Natural killer cell treated with Interleukin-12 subunit alpha and Interleukin-12 subunit beta and Interleukin-15 and Interleukin-18, amount 100 ng/mL, for 72 hours (primary cell): ENCODE results near the gene ZNF717. TPM values are rescaled to one million over a fixed set of nuclear protein-coding genes. Genes with fewer than 3 reads are reported as not detected.
"Not testable (repeated sequence)": the region's sequence is repeated elsewhere in the genome, so short reads cannot be mapped to it uniquely, and the experiment has no call there.

Experiments used
- ATAC-seq, 2 donors: fragments of 150-1000 bp; cut with Tn5 transposase in 1 of 2; sonication (Bioruptor Pico), chemical (Tn5 transposase) in 1 of 2; 2 replicates each; pipeline ENCODE4 v1.10.0; 2021
- DNase-seq: peaks from one replicate; pipeline ENCODE4 v3.0.0; 2022; ENCODE audit warnings: low spot score
- H3K27ac Mint-ChIP-seq, 2 donors: 1 replicate in 1 of 2; 2 replicates in 1 of 2; pipeline ENCODE4 v1.8.0; 2022; ENCODE audit warnings: mixed read lengths in 2 of 2, mild to moderate bottlenecking in 1 of 2, moderate library complexity in 1 of 2
- H3K27me3 Mint-ChIP-seq, 2 donors: 1 replicate in 1 of 2; 2 replicates in 1 of 2; pipeline ENCODE4 v1.8.0; 2022; ENCODE audit warnings: mixed read lengths in 2 of 2
- H3K36me3 Mint-ChIP-seq: one replicate; pipeline ENCODE4 v1.8.0; 2022; ENCODE audit warnings: mixed read lengths
- H3K4me1 Mint-ChIP-seq, 2 donors: 1 replicate in 1 of 2; 2 replicates in 1 of 2; pipeline ENCODE4 v1.8.0; 2022; ENCODE audit warnings: low read depth in 2 of 2, mixed read lengths in 2 of 2, mild to moderate bottlenecking in 1 of 2
- H3K4me3 Mint-ChIP-seq: one replicate; pipeline ENCODE4 v1.8.0; 2022; ENCODE audit warnings: mixed read lengths
- H3K9me3 Mint-ChIP-seq: 2 replicates; pipeline ENCODE4 v1.8.0; 2022; ENCODE audit warnings: mixed read lengths
- total RNA-seq, 2 donors: library from RNA; stranded (reverse); gene quantifications; one replicate each; pipeline ENCODE4 v1.2.3, GENCODE V29; 2022

ZNF717 gene
- total RNA-seq = 1 to 10 TPM; 7.3 to 9.6 TPM

DNA sequence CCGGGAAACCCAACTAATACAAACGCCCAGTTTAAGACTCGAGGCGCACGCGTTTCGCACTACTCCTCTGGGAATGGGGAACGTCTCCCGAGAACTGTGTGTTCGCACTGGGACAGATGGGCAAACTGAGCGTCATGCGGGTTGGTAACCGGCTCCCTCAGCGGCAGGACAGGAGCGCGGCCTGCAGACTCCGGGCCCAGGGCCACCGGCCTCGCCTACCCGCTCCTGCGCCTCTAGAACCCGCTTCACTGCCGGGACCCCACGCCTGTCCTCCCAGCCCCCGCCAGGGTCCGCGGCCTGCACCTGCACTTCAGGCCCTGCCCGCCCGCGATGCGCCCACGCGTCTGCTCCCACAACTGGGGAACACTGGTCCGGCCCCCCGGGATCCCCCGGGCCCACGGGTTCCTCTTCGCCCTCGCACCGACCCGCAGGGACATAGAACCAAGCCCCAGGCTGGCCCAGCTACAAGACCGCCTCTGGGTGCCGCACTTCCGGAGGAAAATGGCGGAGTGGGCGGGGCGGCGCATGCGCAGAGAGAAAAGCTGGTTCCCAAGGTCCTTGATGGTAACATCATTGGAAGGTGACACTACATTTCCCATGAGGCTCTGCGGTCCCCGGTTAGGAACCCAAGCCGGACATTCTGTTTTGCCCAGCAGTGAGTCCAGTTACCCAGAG lies at the start of gene ZNF717:
Gene ZNF717, minus strand, starts transcription at position 469 of the 675 bp plus-strand sequence. CDS start 2,187 bp downstream, outside the sequence.
- Mint-ChIP-seq H3K9me3 (peaks cover 17% of the 10 kb centered on the region), H3K36me3 (peaks cover 36% of the 10 kb centered on the region), H3K4me1 (peaks cover 24 to 29% of the 10 kb centered on the region in 2 donors), H3K27ac (peak within 1 kb of the TSS; percentile 75 to 89), H3K4me3 (peak within 1 kb of the TSS; percentile 80), H3K27me3 (peaks cover 9 to 11% of the 10 kb centered on the region in 2 donors)
- ATAC-seq (peak in 1 of 2 donors; percentile 62), DNase-seq (peak; percentile 93)

DNA sequence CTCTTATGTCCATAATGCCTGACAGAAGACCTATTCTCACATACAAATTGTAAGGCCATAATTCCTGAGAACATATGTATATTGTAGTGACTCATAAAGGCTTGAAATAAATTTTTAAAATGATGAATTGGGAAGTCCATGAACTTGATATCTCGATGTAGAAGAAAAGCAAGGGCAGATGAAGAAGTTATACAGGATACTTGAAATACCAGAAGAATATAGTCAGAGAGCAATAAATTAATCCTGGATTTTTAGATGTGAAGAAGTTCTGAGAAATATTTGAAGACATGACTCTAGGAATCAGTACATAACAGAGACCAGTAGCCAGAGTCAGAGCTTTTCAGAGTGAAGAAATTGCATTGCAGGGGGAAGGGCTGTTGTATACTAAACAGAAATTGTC lies 45.7 kb upstream of the ZNF717 start:
- not testable (repeated sequence) for H3K36me3 Mint-ChIP-seq, H3K27ac Mint-ChIP-seq, ATAC-seq, DNase-seq, H3K4me1 Mint-ChIP-seq, H3K27me3 Mint-ChIP-seq, H3K4me3 Mint-ChIP-seq
- peaks cover 13% of the 10 kb centered on the region for H3K9me3 Mint-ChIP-seq

- H3K27me3 Mint-ChIP-seq, H3K9me3 Mint-ChIP-seq, DNase-seq, H3K36me3 Mint-ChIP-seq, ATAC-seq, H3K4me1 Mint-ChIP-seq, H3K27ac Mint-ChIP-seq, H3K4me3 Mint-ChIP-seq: not testable (repeated sequence)
Observed at GRCh38 chr3:75818019-75818418, 32.7 kb upstream of the ZNF717 start.

- not testable (repeated sequence) for H3K9me3 Mint-ChIP-seq, H3K27me3 Mint-ChIP-seq, DNase-seq, H3K4me3 Mint-ChIP-seq, H3K27ac Mint-ChIP-seq, H3K4me1 Mint-ChIP-seq, ATAC-seq, H3K36me3 Mint-ChIP-seq
Observed at GRCh38 chr3:75816287-75817180, 31.2 kb upstream of the ZNF717 start.

DNA sequence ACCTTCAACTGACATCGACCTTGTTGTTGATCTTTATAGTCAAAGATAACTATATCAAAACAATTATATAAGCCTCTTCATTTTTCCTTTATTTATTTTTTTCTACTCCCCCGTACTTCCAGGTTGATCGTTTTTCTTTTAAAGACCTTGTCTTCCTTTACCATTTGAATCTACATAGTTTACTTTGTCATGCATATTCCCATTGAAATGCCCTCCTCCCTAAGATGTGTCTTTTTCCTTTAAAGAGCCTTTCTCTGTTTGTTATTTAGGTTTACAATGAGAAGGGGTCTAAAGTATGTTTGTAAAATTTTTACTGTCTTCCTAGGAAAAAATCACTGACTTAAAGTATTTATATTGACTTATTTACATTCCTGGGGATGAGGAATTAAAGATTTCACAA lies 29.4 kb upstream of the ZNF717 start:
- Mint-ChIP-seq H3K36me3 (no peaks in the 10 kb centered on the region), H3K4me3 (no peak overlapping the region), H3K27me3 (peaks cover 3 to 7% of the 10 kb centered on the region in 2 donors), H3K9me3 (peaks cover 11% of the 10 kb centered on the region), H3K4me1 (no peaks in the 10 kb centered on the region), H3K27ac (no peak overlapping the region)
- ATAC-seq (no peak), DNase-seq (no peak)

DNA sequence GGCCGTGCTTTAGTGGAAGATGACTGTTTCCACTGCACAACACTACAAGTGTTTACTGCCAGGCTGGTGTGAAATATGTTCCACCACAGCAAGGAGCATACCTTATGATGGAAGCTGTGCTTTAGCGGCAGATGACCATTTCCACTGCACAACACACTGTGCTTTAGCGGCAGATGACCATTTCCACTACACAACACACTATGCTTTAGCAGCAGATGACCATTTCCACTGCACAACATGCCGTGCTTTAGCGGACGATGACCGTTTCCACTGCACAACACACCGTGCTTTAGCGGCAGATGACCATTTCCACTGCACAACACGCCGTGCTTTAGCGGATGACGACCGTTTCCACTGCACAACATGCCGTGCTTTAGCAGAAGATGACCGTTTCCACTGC lies 2.8 kb downstream of the ZNF717 start:
- ATAC-seq = no peak
- peaks cover 52% of the 10 kb centered on the region for H3K36me3 Mint-ChIP-seq
- peaks cover 24 to 45% of the 10 kb centered on the region in 2 donors for H3K4me1 Mint-ChIP-seq

GRCh38 chr3:75781079-75781745 lies 4.1 kb downstream of the ZNF717 start:
- Mint-ChIP-seq H3K27ac (peak overlapping the region; percentile 35 to 89), H3K36me3 (peaks cover 57% of the 10 kb centered on the region), H3K4me1 (peaks cover 21 to 44% of the 10 kb centered on the region in 2 donors), H3K9me3 (peaks cover 21% of the 10 kb centered on the region), H3K4me3 (peak overlapping the region; percentile 23), H3K27me3 (peaks cover 0 to under 1% of the 10 kb centered on the region in 2 donors)
- ATAC-seq (no peak), DNase-seq (no peak)

More for the DNA sequence above, 2.8 kb downstream of the ZNF717 start:
- H3K27me3 Mint-ChIP-seq = peaks cover 0 to 6% of the 10 kb centered on the region in 2 donors
- H3K27ac Mint-ChIP-seq = no peak overlapping the region
- no peak overlapping the region for H3K4me3 Mint-ChIP-seq
- H3K9me3 Mint-ChIP-seq = peaks cover 23% of the 10 kb centered on the region
- DNase-seq = no peak

DNA sequence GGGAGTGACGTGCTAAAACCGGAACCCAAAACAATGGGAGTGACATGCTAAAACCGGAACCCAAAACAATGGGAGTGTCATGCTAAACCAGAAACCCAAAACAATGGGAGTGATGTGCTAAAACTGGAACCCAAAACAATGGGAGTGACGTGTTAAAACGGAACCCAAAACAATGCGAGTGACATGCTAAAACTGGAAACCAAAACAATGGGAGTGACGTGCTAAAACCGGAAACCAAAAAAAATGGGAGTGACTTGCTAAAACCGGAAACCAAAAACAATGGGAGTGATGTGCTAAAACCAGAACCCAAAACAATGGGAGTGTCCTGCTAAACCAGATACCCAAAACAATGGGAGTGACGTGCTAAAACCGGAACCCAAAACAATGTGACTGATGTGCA lies 7.6 kb downstream of the ZNF717 start:
- ATAC-seq = not testable (repeated sequence)
- H3K36me3 Mint-ChIP-seq = peaks cover 43% of the 10 kb centered on the region

DNA sequence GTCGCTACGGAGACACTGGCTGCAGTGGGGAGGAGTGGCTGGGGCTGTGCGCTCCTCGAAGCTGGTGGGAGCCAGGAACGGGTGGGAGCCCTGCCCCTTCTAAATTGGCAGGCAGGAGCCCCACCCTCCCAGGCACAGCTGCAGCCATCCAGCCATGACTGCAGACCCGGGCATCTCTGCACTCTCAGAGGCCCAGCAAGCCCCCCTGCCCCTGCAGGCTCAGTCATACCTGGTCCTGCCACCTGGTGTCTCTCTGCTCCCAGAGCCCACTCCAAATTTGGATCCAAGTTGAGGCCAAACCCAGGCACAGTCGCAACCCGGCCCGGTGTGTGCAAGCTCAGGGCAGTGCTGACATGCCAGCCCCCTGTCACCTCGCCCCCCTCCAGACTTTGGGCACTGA lies 13.7 kb downstream of the ZNF717 start:
- not testable (repeated sequence) for H3K36me3 Mint-ChIP-seq, DNase-seq, H3K9me3 Mint-ChIP-seq

More for the DNA sequence above, 7.6 kb downstream of the ZNF717 start:
- not testable (repeated sequence) for H3K27me3 Mint-ChIP-seq, H3K27ac Mint-ChIP-seq, H3K4me3 Mint-ChIP-seq, DNase-seq
- H3K9me3 Mint-ChIP-seq = peaks cover 20% of the 10 kb centered on the region
- H3K4me1 Mint-ChIP-seq = peaks cover 9 to 29% of the 10 kb centered on the region in 2 donors

GRCh38 chr3:75768303-75769017 lies 16.9 kb downstream of the ZNF717 start:
- no peak overlapping the region for H3K4me3 Mint-ChIP-seq
- H3K36me3 Mint-ChIP-seq = peaks cover 22% of the 10 kb centered on the region
- peaks cover 6% of the 10 kb centered on the region for H3K9me3 Mint-ChIP-seq
- peaks cover 21 to 38% of the 10 kb centered on the region in 2 donors for H3K4me1 Mint-ChIP-seq
- no peak overlapping the region for H3K27ac Mint-ChIP-seq
- peak in 1 of 2 donors; percentile 80 for ATAC-seq
- H3K27me3 Mint-ChIP-seq = no peaks in the 10 kb centered on the region
- DNase-seq = peak; percentile 62

More for the DNA sequence above, 13.7 kb downstream of the ZNF717 start:
- not testable (repeated sequence) for H3K4me3 Mint-ChIP-seq, ATAC-seq, H3K27ac Mint-ChIP-seq, H3K27me3 Mint-ChIP-seq
- peaks cover 14 to 19% of the 10 kb centered on the region in 2 donors for H3K4me1 Mint-ChIP-seq

- no peak for ATAC-seq
- Mint-ChIP-seq H3K4me3 (no peak overlapping the region), H3K4me1 (no peaks in the 10 kb centered on the region), H3K9me3 (peaks cover 24% of the 10 kb centered on the region), H3K36me3 (peaks cover 63% of the 10 kb centered on the region), H3K27ac (no peak overlapping the region), H3K27me3 (no peaks in the 10 kb centered on the region)
- DNase-seq = no peak
Observed at GRCh38 chr3:75737831-75738493, 47.4 kb downstream of the ZNF717 start.

- no peak overlapping the region for H3K4me3 Mint-ChIP-seq
- DNase-seq (no peak), ATAC-seq (no peak)
- H3K36me3 Mint-ChIP-seq = peaks cover 59% of the 10 kb centered on the region
- no peak overlapping the region for H3K27ac Mint-ChIP-seq
- peaks cover 46% of the 10 kb centered on the region for H3K9me3 Mint-ChIP-seq
- no peaks in the 10 kb centered on the region for H3K4me1 Mint-ChIP-seq
- no peaks in the 10 kb centered on the region for H3K27me3 Mint-ChIP-seq
Observed at GRCh38 chr3:75727985-75728384, 57.4 kb downstream of the ZNF717 start.

DNA sequence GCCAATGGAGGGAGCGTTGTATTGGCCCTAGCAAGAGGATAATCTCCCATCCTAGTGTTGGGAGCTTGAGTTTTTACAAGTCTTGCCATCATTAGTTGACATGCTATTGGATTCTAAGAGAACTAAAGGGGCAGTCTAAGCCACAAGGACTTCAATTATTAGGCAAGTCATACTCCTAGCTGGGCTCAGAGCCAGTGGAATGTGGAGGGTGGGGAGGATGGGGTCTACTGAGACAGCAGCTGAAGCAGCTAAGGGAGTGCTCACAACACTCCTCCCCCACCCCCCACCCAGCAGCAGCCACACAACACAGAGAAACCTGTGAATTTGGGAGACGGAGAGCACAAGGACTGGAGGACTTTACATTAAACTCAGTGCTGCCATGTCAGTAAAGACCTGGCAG lies 93.3 kb downstream of the ZNF717 start:
- no peak for DNase-seq
- Mint-ChIP-seq H3K9me3 (peaks cover 11% of the 10 kb centered on the region), H3K36me3 (peaks cover 9% of the 10 kb centered on the region), H3K27me3 (no peaks in the 10 kb centered on the region), H3K4me1 (no peaks in the 10 kb centered on the region), H3K27ac (no peak overlapping the region), H3K4me3 (no peak overlapping the region)
- ATAC-seq = no peak
